NCI-H1694 treated with DMSO at 0.1 percent for 48 hours (cell line): Measurements from ENCODE around the gene SSRP1.
A peak's percentile ranks its signal among the peaks of the same experiment; 100 is the strongest.
"Not testable (repeated sequence)": the region's sequence is repeated elsewhere in the genome, so short reads cannot be mapped to it uniquely, and the experiment has no call there.

ENCODE experiments used
- DNase-seq: peaks from one replicate; lab custom pipeline; 2025; lab: John Stamatoyannopoulos, UW

The SSRP1 gene

GRCh38 chr11:57300785-57301184 is 34.9 kb downstream of the SSRP1 start:
- no peak for DNase-seq

- no peak for DNase-seq
Observed at GRCh38 chr11:57299150-57299737, 36.4 kb downstream of the SSRP1 start.

- DNase-seq: no peak
Observed at GRCh38 chr11:57297221-57297620, 38.5 kb downstream of the SSRP1 start.

DNA sequence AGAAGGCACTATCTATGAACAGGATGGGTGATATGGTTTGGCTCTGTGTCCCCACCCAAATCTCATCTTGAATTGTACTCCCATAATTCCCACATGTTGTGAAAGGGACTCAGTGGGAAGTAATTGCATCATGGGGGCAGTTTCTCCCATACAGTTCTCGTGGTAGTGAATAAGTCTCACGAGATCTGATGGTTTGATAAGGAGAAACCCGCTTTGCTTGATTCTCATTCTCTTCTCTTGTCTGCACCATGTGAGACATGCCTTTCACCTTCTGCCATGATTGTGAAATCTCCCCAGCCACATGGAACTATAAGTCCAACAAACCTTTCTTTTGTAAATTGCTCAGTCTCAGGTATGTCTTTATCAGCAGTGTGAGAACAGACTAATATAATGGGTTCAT is 39.5 kb downstream of the SSRP1 start:
- DNase-seq: not testable (repeated sequence)

DNA sequence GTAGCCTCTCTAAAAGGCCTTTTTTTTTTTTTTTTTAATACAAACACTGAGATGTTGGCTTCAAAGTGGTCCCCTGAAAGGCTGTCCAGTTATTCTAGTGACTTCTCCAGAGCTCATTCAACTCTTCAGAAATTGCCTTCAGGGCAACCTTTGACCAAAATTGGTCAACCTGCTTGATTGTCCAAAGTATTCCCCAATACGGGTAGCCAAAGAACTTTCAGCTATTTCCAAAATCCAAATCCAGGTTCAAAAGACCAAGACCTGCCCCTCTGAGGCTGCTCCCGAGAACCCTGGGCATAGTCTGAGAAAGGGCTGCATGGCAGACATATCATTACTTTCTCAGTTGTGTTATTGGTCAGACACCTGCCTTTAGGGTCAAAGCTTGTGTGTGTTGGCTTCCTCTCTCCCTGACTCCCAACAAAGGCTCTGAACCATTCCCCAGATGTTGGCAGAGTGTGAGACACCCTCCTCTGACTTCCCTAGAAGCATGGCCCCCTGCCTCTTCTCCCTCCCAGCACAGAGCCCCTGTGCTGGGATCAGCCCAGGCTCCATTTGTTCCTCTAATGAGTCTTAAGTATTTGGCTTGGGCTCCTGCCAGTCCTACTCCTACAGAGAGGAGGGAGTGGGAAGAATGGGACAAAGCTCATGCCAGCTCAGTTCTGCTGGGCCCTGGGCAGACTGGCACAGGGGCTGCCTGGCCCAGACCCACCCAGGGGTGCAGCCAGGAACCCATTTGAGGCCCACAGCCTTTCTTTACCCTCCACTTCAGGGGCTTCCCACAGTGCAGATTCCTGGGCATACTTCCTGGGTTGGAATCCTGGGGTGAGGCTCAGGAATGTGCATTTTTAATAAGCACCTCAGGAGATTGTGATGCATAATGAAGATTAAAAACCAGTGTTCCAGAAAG is 41.2 kb downstream of the SSRP1 start:
- no peak for DNase-seq

DNA sequence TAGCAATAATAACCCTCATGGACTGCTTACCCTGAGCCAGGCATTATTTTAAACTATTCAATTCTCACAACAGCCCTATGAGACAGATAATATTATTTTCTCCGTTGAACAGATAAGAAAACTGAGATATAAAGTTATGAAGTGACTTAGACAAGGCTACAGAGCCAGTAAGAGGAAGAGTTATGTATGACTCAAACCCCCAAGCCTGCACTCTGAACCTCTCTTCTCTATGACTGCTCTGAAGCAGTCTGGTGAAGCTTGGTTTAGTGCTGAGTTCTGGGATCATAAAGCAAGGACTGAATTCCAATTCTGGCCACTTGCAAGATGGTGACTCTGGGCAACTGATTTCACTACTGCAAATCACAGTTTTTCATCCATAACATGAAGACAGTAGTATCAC is 45.4 kb downstream of the SSRP1 start:
- no peak for DNase-seq

DNA sequence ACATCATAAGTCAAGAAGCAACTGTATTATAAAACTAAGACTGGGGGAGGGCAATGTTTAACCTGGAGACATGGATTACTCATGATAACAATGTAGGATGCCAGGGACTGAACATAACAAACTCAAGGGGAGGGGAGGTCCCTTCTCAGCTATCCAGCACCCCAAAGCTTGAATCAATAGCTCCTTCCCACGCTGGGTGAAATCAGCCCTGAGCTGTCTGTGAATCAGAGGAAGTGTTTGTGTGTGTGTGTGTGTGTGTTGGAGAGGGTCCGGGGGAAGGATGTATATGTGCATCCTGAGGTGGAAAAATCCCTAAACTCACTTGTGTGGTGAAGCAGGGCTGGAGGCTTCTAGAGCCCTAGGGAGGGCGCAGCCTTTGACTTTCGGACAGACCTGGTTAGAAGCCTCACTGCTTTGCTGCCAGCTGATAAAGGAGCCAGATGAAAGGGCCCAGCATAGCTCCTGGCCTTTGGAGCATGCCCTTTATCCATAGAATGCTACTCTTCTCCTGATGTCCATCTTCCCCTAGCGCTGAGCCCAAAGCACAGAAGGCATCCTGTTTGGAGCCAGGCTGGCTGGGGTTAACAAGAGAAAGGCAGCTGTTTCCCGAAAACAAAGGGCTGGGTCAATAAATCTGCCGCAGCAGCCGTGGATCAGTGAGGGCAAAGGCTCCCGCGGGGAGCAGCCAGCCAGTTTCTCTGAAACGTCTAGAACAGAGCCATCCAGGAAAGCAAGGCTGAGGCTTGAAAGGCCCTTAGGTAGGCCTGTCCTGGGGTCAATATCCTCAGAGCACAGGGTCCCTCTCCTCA is 46.7 kb downstream of the SSRP1 start:
- no peak for DNase-seq

DNA sequence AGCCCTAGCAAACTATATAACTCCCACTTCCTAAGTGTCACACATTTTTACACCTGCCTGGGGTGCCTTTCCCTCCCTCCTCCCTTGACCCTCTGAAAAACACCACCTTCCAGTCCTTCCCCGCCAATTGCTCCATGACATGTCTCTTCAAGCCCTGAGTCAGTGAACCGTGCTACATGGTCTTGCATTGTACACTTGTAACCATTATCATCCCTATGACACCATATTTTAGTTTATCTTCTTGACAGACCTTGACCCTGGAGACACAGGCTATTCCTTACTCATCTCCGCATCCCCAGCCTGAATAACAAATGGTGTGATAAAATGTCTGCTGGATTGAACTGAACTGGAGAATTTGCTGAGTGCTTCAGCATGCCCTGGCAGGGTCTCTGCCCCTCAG is 47.8 kb downstream of the SSRP1 start:
- DNase-seq: no peak

GRCh38 chr11:57283231-57283990 is 52.3 kb downstream of the SSRP1 start:
- DNase-seq: no peak

GRCh38 chr11:57281546-57281945 is 54.1 kb downstream of the SSRP1 start:
- not testable (repeated sequence) for DNase-seq

- no peak for DNase-seq
Observed at GRCh38 chr11:57279116-57279515, 56.6 kb downstream of the SSRP1 start.

GRCh38 chr11:57278721-57279095 is 57.0 kb downstream of the SSRP1 start:
- no peak for DNase-seq

GRCh38 chr11:57277845-57278720 is 57.6 kb downstream of the SSRP1 start:
- DNase-seq: peak; percentile 51

DNA sequence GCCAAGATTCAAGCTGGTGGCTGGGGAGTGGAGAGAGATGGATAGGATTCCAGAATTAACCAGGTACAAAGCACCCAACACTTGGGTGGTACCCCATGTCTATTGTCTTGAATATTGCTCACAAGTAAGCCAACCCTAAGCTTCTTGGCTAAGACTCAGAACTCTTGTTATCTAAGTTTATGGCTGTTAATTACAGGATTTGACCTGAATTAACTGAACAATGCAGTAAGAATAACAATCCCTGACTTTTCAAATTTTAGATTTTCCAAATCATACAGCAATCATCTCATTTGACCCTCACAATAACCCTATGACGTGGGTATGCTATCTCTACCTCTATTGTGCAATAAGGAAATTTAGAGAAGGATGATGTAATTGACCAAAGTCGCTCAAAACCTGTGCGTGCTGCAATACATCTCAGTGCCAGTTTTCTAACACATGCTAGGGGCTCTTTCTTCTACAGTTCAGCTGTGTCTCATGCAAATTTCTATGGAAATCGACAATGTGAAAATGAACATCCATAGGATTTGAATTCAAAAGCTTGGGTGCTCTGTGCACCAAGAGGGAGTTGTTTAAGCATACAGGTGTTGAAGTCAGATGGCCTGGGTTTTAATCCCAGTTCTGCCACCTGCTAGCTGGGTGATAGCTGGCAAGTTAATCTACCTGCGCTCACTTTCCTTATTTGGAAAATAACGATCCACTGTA is 58.6 kb downstream of the SSRP1 start:
- DNase-seq: no peak

DNA sequence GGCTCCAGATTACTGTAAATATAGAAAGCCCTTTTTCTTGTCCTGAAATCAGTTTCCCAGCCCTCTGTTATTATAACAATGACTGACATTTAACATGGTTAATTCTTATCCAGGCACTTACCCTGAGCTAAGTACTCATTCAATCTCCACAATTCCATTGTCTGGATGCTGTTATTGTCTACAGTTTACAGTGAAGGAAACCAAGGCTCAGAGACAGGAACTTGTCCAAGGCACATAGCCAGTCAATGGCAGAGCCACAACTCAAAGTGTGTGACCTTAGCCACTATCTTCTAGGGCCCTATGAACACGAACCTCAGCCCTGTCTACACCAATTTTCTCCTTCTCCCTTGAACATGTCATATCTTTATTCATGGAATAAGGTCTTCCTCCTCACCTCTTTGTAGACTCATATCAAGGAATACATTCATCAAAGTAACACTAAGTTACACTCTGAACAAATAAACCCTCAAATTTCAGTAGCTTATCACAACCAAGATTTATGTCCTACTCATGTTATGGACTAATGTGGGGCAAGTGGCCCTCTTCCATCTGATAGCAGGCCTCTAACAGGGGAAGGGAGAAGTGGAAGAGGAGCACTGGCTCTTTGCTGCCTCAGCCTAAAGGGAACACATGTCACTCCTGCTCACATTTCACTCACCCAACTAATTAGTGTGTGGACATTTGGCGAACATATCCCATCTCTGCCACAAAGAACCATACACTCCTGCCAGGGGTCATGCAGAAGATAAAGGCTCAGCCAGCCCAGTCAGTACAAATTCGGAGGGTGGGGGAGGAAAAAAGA is 59.3 kb downstream of the SSRP1 start:
- no peak for DNase-seq
